ENCODE results near the gene CNIH3. TPM values are rescaled to one million over a fixed set of nuclear protein-coding genes. Genes with fewer than 3 reads are reported as not detected.

CNIH3 gene
- total RNA-seq, 4 donors from 2014 or later, result 0.68 to 1.1 TPM; not detected in 2

- Histone ChIP-seq H3K27ac (no peak overlapping the region), H3K4me3 (no peak overlapping the region), H3K4me1 (no peaks in the 10 kb centered on the region), H3K27me3 (no peaks in the 10 kb centered on the region), H3K9me3 (no peaks in the 10 kb centered on the region), H3K36me3 (no peaks in the 10 kb centered on the region)
- WGBS, 2 donors (ENCODE audit: low coverage in 1 of 2), result 81 to 89% methylated on average over 4 of the region's 4 CpGs
- intact Hi-C loops (cut with DNase I; ENCODE audit: low total_unique reads), result no loop called here
- TF ChIP-seq POLR2A (IDR thresholded peaks at IDR 0.05) (no peak), POLR2AphosphoS5 (IDR thresholded peaks at IDR 0.05) (no peak), CTCF (IDR thresholded peaks at IDR 0.05) (no peak), EP300 (IDR thresholded peaks at IDR 0.05; ENCODE audit: low read depth) (no peak)
- DNase-seq, result no peak
- in situ Hi-C loops (cut with MboI; ENCODE audit: low pct_ligation_motif_present in 1 of 4, low pct_unique_long_range_greater_than_20kb in 1 of 4, low sequenced_read_pairs in 3 of 4), result no loop called here
These were observed 133.8 kb downstream of the CNIH3 start for GRCh38 chr1:224749916-224750315.

- Histone ChIP-seq H3K4me1 (no peaks in the 10 kb centered on the region), H3K36me3 (no peaks in the 10 kb centered on the region), H3K27ac (no peak overlapping the region), H3K4me3 (no peak overlapping the region), H3K27me3 (no peaks in the 10 kb centered on the region), H3K9me3 (no peaks in the 10 kb centered on the region)
- intact Hi-C loops (cut with DNase I; ENCODE audit: low total_unique reads), result no loop called here
- 71 to 76% methylated on average over 4 to 6 of the region's 6 CpGs for WGBS, 2 donors (ENCODE audit: low coverage in 1 of 2)
- in situ Hi-C loops (cut with MboI; ENCODE audit: low pct_ligation_motif_present in 1 of 4, low pct_unique_long_range_greater_than_20kb in 1 of 4, low sequenced_read_pairs in 3 of 4), result no loop called here
- DNase-seq, result no peak
- no peak for TF ChIP-seq CTCF (IDR thresholded peaks at IDR 0.05)
- no peak for TF ChIP-seq EP300 (IDR thresholded peaks at IDR 0.05; ENCODE audit: low read depth)
- TF ChIP-seq POLR2A (IDR thresholded peaks at IDR 0.05), result no peak
- TF ChIP-seq POLR2AphosphoS5 (IDR thresholded peaks at IDR 0.05), result no peak
These were observed 135.7 kb downstream of the CNIH3 start for GRCh38 chr1:224751624-224752311.

- WGBS, 2 donors (ENCODE audit: low coverage in 1 of 2), result 83 to 91% methylated on average over 1 of the region's 1 CpG
- H3K27me3 ChIP-seq, result no peaks in the 10 kb centered on the region
- DNase-seq, result no peak
- H3K36me3 ChIP-seq, result no peaks in the 10 kb centered on the region
- in situ Hi-C loops (cut with MboI; ENCODE audit: low pct_ligation_motif_present in 1 of 4, low pct_unique_long_range_greater_than_20kb in 1 of 4, low sequenced_read_pairs in 3 of 4), result no loop called here
- no peak overlapping the region for H3K27ac ChIP-seq
- H3K9me3 ChIP-seq, result no peaks in the 10 kb centered on the region
- H3K4me1 ChIP-seq, result no peaks in the 10 kb centered on the region
- TF ChIP-seq POLR2A (IDR thresholded peaks at IDR 0.05) (no peak), POLR2AphosphoS5 (IDR thresholded peaks at IDR 0.05) (no peak), EP300 (IDR thresholded peaks at IDR 0.05; ENCODE audit: low read depth) (no peak), CTCF (IDR thresholded peaks at IDR 0.05) (no peak)
- H3K4me3 ChIP-seq, result no peak overlapping the region
- intact Hi-C loops (cut with DNase I; ENCODE audit: low total_unique reads), result no loop called here
These were observed 137.4 kb downstream of the CNIH3 start for GRCh38 chr1:224753491-224753890.

- in situ Hi-C loops (cut with MboI; ENCODE audit: low pct_ligation_motif_present in 1 of 4, low pct_unique_long_range_greater_than_20kb in 1 of 4, low sequenced_read_pairs in 3 of 4) (no loop called here), intact Hi-C loops (cut with DNase I; ENCODE audit: low total_unique reads) (no loop called here)
- no peak for TF ChIP-seq EP300 (IDR thresholded peaks at IDR 0.05; ENCODE audit: low read depth)
- no peak for TF ChIP-seq POLR2A (IDR thresholded peaks at IDR 0.05)
- TF ChIP-seq POLR2AphosphoS5 (IDR thresholded peaks at IDR 0.05), result no peak
- no peak for TF ChIP-seq CTCF (IDR thresholded peaks at IDR 0.05)
- no peak for DNase-seq
- 77 to 86% methylated on average over 1 to 4 of the region's 4 CpGs for WGBS, 2 donors (ENCODE audit: low coverage in 1 of 2)
- Histone ChIP-seq H3K9me3 (peaks cover 0 to 3% of the 10 kb centered on the region in 2 donors), H3K27me3 (no peaks in the 10 kb centered on the region), H3K4me3 (no peak overlapping the region), H3K27ac (no peak overlapping the region), H3K36me3 (no peaks in the 10 kb centered on the region), H3K4me1 (no peaks in the 10 kb centered on the region)
These were observed 139.5 kb downstream of the CNIH3 start for GRCh38 chr1:224755586-224755985.
